Measurements from ENCODE around the gene FSTL4.

FSTL4 gene

DNA sequence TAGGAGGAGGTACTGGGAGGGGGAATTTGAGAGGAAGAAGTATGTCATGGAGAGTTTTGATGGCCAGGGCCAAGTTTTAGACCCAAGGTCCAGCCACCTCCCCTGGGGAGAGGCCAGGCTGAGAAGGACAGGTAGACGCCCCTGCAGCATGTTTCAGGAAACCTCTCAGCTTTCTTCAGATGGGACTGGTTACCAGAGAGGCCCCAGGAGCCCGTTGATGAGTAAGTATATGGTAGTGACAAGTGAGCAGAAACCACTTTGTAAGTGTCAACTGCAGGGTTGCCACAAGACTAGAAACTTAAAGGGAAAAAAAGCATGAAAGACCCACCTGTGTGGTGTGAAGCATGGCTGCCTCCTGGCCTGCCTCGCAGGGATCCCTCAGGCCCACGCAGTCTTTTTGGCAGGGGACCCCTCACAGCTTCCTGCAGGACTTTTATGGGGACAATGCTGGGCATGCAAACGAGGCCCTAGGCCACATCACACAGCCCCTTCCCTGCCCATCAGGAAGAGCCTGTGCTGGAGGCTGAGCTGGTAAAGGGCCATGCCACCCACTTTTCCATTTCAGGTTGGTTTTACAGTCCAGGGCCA, 255.9 kb downstream of the FSTL4 start:
- TF ChIP-seq, protein P1, sequence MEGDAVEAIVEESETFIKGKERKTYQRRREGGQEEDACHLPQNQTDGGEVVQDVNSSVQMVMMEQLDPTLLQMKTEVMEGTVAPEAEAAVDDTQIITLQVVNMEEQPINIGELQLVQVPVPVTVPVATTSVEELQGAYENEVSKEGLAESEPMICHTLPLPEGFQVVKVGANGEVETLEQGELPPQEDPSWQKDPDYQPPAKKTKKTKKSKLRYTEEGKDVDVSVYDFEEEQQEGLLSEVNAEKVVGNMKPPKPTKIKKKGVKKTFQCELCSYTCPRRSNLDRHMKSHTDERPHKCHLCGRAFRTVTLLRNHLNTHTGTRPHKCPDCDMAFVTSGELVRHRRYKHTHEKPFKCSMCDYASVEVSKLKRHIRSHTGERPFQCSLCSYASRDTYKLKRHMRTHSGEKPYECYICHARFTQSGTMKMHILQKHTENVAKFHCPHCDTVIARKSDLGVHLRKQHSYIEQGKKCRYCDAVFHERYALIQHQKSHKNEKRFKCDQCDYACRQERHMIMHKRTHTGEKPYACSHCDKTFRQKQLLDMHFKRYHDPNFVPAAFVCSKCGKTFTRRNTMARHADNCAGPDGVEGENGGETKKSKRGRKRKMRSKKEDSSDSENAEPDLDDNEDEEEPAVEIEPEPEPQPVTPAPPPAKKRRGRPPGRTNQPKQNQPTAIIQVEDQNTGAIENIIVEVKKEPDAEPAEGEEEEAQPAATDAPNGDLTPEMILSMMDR (IDR thresholded peaks at IDR 0.05): no peak

- TF ChIP-seq, protein P1 (IDR thresholded peaks at IDR 0.05): no peak
These were observed 257.8 kb downstream of the FSTL4 start for GRCh38 chr5:133354323-133355185.

- TF ChIP-seq, protein P1 (IDR thresholded peaks at IDR 0.05): no peak
These were observed 258.6 kb downstream of the FSTL4 start for GRCh38 chr5:133353741-133354140.

DNA sequence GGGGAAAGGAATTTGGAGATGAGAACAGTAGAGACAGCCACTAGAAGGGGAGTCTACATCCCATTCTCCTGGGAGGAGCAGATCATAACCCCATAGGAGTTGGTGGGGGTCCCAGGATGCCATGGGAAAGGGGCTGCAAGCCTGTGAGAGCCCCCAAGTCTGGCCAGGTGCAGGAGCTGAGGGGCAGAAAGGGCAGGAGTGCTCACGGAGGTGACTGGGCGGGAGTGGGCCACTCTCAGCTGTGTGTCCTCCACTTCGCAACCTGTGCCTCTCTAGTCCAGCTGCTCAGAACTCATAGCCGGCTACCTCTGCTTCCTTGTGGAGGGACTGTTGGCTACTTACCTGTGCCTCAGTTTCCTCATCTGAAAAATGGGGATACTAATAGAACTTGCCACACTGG, 263.9 kb downstream of the FSTL4 start:
- TF ChIP-seq, protein P1 (IDR thresholded peaks at IDR 0.05): no peak

GRCh38 chr5:133347039-133347438, 265.3 kb downstream of the FSTL4 start:
- TF ChIP-seq, protein P1 (IDR thresholded peaks at IDR 0.05): peak; percentile 34; the same call in 1 of the 2 replicates

DNA sequence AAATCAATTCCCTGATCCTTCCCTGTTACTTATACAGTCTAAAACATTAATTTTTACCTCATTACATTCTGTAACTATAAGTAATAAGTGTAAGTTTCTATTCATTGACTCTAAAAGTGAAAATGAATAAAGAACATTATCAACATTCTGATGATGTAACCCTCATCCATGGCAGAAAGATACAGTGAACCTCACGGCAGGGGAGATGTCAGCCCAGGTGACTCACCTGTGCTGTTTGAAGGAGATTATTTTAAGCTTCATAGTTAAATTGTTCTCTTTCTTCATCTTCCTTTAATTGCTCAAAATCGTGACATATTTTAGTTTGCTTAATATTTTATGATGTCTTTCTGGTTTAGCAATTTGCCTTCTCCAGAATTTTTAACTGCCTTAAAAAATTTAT, 268.1 kb downstream of the FSTL4 start:
- TF ChIP-seq, protein P1 (IDR thresholded peaks at IDR 0.05): no peak

DNA sequence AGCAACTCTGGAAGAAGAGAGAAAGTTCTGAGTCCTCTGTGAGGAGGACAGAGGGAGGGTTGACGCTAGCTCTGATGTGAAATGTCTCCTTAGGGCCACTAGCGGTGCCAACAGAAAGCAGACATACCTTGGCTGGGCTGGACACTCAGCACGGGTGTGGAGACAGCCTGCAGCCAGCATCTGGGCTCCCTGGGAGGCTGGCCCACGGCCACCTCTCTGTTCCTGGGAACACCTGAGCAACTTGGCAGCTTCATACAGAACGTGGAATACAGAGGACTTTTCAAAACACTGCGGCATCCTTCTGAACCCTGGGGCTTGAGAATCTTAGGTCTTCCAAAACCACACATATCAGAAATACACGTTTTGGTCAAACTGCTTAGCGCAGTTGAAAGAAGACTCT, 269.1 kb downstream of the FSTL4 start:
- TF ChIP-seq, protein P1 (IDR thresholded peaks at IDR 0.05): no peak

Data from LNCAP (cell line).